ENCODE results near the gene SLAMF6.
"Not testable (repeated sequence)": the region's sequence is repeated elsewhere in the genome, so short reads cannot be mapped to it uniquely, and the experiment has no call there.

Gene SLAMF6

GRCh38 chr1:160500321-160500990 is 22.6 kb downstream of the SLAMF6 start:
- FAIRE-seq, result no peak

GRCh38 chr1:160499631-160500030 is 23.4 kb downstream of the SLAMF6 start:
- FAIRE-seq, result no peak

DNA sequence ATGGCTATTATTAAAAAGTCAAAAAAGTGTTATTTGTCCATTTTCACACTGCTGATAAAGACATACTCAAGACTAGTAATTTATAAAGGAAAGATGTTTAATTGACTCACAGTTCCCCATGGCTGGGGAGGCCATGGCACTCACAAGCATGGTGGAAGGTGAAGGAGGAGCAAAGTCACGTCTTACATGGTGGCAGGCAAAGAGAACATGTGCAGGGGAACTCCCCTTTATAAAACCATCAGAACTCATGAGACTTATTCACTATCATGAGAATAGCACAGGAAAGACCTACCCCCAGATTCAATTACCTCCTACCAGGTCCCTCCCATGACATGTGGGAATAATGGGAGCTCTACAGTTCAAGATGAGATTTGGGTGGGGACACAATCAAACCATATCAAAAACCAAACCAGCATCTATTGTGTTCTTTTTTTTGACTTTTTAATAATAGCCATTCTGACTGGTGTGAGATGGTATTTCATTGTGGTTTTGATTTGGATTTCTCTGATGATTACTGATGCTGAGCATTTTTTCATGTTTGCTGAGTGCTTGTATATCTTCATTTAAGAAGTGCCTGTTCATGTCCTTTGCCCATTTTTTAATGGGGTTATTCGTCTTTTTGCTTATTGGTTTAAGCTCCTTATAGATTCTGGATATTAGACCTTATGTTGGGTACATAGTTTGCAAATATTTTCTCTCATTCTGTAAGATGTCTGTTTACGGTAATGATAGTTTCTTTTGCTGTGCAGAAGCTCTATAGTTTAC is 24.6 kb downstream of the SLAMF6 start:
- not testable (repeated sequence) for FAIRE-seq

DNA sequence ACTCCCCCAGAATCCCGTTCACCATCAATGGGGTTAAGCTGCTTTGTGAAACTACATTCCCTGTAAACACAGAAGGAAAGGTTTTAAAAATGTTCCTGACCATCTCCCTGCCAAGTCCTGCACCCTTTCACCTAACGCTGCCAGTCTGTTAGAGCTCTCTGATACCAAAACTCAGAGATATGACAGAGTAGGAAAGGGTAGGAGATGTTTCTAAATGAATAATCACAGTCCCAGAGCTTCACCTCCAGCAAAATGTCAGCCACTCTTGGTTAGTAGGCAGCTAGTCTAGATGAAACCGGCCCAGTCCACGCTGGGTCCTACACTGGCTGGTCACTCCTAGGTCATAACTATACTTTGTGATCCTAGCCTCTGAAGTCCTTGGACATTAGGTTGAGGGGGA is 26.7 kb downstream of the SLAMF6 start:
- no peak for FAIRE-seq

DNA sequence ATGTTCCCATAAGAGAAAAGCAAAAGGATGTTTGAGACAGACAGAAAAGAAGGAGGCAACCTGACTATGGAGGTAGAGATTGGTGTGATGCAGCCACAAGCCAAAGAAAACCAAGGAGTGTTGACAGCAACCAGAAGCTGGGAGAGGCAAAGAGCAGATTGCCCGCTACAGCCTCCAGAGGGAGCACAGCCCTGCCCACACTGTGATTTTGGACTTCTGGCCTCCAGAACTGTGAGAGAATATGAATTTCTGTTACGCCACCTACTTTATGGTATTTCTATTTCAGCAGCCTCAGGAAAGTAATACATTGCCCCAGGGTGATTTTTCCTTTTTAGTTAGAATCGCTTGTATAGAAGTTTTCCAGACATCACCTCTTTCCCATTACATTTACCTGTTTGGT is 28.4 kb downstream of the SLAMF6 start:
- FAIRE-seq, result no peak

- FAIRE-seq, result no peak
These were observed 30.4 kb downstream of the SLAMF6 start for GRCh38 chr1:160492617-160493016.

- FAIRE-seq, result no peak
These were observed 31.1 kb downstream of the SLAMF6 start for GRCh38 chr1:160491981-160492380.

- FAIRE-seq, result no peak
These were observed 32.0 kb downstream of the SLAMF6 start for GRCh38 chr1:160491017-160491416.

DNA sequence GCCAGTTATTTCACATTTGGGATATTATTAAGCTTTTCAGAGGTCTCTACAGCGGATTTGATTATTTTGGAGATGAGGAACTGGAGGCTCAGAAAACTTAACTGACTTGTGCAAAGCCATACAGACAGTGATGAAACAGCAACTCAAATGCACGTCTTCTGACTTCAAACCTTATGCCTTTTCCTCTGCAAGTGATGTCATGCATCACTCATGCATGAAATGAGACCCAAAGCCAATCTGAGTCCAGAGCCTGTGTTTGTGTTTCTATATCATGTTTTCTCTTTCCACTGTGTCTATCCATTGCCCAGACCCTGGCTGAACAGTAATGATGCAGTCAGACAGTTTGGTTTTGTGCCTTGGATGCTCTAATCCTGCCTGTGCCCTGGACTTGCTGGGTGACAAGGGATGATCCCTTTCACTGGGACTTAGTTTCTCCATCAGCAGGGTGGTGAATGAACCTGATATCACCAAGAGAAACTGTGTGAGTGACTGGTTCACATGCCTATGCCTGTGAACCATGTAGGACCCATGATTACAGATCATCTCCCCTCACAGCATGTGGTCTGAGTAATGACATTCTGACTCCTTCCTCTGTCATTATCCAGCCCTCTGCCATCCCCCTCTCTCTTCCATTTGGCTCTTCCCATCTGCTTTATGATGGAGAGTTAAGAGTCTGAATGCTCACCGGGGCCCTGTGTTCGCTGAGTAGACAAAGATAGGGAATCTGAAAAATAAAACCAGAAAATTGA is 33.4 kb downstream of the SLAMF6 start:
- FAIRE-seq, result no peak

DNA sequence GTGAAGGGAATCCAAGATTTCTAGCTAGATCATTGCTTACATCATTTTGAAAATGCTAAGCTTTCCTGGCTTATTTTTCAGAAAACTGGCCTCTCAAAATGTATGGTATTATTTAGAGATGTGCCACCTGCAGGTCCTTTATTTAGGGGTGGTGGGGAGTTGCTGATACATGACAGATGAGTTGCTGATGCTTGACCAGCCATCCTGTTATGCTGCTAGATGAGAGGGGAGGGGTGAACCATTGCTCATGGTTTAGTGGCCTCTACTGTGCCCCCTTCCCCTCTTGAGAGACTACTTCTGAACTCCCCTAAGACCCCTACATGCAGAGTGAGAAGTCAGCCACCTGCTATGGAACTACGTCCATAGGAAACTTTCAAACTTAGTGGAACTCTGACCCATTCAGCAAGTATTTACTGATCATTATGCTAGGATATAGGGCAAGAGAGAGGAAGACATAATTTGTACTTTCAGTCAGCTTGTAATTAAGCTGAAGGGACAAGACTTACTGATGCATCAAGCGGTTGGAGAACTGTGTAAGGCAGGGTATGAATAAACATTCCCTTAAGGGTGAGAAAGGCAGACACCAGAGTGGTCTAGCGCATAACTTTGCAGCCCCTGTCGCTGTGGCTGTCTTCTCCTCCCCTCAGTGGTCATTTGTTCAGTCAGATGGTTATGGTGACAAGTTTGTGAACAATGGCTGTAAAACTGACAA is 34.6 kb downstream of the SLAMF6 start:
- no peak for FAIRE-seq

DNA sequence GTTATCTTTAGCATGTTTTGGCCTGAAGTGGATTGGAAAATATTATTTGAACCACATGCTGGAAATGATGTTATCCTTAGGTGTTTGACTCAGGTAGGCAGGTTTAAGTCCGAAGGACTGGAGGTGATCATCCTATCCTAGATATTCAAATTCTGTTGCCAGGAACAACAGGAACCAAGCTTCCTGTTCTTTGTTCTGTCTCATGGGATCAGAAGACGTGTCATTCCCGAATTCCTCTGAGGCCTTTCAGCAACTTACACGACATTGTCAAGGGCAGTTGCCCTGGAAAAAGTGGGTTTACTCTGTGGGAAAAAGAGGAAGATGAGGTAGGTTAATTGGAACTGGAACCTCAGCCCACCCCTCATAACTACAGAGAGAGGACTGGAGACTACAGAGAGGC is 36.6 kb downstream of the SLAMF6 start:
- FAIRE-seq, result no peak

DNA sequence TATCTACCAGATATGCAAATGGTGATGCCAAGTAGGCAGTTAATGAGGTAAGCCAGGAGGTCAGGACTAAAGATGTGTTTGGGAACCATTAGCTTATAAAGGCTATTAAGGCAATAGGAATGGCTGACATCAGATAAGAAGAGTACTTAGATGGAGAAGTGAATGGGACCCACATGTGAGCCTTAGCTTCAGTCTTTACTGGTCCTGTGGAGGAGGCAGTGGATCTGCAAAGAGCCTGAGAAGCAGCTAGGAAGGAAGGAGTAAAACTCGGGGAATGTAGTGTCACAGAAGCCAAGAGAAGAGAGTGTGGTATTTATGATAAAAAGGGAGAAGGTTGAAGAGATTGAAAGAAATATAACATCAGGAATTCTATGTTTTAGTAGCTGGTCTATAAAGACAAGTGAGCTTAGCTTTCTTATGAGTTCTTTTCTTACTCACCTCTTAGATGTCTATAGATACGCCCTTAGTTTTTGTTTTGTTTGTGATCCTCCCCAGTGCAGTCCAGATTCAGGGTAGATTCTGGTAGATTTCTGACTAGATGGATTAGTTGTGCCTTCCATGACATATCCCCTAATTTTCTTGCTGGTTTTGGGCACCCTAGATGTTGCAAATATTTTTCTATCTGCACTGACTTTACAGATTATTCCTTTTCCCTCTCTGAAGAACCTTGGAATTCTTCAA is 39.4 kb downstream of the SLAMF6 start:
- no peak for FAIRE-seq

- FAIRE-seq, result no peak
These were observed 41.0 kb downstream of the SLAMF6 start for GRCh38 chr1:160481979-160482596.

DNA sequence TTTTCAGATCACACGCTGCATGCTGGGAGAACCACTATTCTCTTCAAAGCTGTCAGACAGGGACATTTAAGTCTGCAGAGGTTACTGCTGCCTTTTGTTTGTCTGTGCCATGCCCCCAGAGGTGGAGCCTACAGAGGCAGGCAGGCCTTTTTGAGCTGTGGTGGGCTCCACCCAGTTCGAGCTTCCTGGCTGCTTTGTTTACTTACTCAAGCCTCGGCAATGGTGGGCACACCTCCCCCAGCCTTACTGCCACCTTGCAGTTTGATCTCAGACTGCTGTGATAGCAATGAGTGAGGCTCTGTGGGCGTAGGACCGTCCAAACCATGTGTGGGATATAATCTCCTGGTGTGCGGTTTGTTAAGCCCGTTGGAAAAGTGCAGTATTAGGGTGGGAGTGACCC is 42.3 kb downstream of the SLAMF6 start:
- not testable (repeated sequence) for FAIRE-seq

DNA sequence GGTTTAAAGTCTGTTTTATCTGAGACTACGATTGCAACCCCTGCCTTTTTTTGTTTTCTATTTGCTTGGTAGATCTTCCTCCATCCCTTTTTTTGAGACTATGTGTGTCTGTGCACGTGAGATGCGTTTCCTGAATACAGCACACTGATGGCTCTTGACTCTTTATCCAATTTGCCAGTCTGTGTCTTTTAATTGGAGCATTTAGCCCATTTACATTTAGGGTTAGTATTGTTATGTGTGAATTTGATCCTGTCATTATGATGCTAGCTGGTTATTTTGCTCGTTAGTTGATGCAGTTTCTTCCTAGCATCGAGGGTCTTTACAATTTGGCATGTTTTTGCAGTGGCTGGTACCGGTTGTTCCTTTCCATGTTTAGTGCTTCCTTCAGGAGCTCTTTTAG is 44.0 kb downstream of the SLAMF6 start:
- not testable (repeated sequence) for FAIRE-seq

- no peak for FAIRE-seq
These were observed 48.4 kb downstream of the SLAMF6 start for GRCh38 chr1:160474392-160475242.

GRCh38 chr1:160472112-160472511 is 50.9 kb downstream of the SLAMF6 start:
- FAIRE-seq, result no peak

- FAIRE-seq, result no peak
These were observed 51.8 kb downstream of the SLAMF6 start for GRCh38 chr1:160471253-160471652.

GRCh38 chr1:160467576-160467975 is 55.5 kb downstream of the SLAMF6 start:
- no peak for FAIRE-seq

DNA sequence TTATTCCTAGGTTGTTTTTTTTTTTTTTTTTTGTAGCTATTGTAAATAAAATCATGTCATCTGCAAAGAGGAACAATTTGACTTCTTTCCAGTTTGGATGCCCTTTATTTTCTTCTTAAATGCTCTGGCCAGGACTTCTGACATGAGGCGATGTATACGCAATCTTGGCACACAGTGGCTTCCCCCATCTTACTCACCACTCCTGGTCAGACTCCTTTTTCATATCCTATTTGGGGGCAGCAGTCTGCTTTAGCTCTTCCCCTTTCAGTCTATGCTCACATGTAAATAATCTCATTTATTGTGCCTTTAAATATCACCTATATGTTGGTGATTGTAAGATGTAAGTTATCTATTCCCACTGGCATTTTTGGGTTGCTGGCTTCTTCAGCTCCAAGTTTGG is 56.1 kb downstream of the SLAMF6 start:
- no peak for FAIRE-seq

GRCh38 chr1:160465123-160465522 is 57.9 kb downstream of the SLAMF6 start:
- no peak for FAIRE-seq
